ENCODE data around the gene KRTAP10-1.

Gene KRTAP10-1

DNA sequence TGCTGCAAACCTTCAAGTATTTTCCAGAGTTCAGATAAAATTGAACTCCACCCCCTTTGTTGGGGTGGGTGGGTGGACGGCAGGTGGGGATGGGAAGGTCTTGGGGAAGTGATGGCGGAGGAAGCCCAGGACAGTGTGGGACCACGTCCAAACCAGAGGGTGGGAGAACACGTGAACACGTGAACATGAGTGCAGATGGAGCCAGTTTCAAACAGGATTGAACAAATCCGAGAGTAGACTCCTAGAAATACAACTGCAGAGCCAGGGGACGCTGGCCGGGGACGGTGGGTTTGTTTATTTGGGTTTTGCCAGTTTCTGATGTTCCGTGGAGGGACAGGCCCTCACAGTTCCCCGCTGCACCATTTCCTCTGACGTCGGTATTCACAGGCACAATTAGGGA is 8.4 kb upstream of the KRTAP10-1 start:
- DNase-seq (ENCODE audit: low spot score), result no peak

DNA sequence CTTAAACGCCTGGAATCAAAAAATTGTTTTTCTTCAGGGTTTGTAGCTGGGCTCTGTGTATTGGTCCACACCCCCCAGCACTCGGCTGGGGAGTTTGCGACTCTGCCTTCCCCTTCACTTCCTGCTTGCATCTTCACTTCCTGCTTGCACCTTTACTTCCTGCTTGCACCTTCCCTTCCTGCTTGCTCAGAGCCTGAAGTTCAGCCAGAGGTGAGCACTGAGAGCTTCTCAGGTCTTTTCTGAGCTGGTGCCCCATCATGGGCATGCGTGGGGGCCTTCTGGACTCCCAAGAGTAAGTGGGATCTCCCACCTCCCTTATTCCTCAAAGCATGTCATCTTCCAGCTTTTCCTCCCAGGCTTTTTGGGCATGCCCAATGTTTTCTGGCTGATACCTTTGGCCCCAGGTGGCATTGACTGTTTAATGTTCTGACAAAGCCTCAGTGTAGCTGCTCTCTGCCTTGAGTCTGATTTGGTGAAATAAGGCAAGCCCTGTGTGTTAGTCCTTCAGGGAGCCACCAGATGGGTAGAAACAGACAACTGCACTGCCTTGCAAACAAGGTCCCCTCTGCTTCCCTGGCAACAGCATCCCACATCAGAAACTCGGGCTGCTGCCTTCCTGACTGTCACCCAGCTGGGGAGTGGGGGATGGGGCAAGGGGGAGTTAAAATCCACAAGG is 7.8 kb upstream of the KRTAP10-1 start:
- DNase-seq (ENCODE audit: low spot score), result no peak

DNA sequence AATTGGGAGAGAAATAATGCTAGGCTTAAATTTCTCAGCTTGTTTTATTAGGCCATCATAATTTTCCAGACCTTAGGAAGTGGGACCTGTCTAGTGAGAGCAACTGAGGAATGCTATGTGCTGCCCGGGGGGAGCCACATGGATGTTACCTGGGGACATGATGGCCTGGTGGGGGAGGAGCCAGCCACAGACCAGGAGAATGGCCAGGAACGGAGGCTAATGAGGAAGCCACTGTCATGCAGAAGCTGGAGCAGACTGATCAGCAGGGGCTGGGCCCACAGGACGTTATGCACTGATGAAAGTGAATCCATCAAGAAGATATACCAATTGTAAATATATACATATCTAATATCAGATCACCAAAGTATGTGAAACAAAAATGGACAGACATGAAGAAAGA is 4.6 kb upstream of the KRTAP10-1 start:
- no peak for DNase-seq (ENCODE audit: low spot score)

DNA sequence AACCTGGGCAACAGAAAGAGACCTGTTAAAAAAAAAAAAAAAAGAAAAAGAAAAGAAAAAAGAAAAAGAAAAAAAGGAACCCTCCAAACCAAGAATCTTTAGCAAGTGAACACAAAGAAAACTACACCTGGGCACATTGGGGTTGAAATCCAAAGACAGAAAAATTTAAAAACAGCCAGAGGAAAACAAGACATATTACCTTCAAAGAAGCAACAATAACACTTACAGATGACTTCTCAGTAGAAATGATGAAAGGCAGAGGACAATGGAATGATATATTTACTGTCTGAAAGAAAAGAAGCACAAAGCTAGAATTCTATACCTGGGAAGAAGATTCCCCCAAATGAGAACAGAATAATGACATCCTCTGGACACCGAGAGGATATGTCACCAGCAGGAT is 2.7 kb upstream of the KRTAP10-1 start:
- no peak for DNase-seq (ENCODE audit: low spot score)

DNA sequence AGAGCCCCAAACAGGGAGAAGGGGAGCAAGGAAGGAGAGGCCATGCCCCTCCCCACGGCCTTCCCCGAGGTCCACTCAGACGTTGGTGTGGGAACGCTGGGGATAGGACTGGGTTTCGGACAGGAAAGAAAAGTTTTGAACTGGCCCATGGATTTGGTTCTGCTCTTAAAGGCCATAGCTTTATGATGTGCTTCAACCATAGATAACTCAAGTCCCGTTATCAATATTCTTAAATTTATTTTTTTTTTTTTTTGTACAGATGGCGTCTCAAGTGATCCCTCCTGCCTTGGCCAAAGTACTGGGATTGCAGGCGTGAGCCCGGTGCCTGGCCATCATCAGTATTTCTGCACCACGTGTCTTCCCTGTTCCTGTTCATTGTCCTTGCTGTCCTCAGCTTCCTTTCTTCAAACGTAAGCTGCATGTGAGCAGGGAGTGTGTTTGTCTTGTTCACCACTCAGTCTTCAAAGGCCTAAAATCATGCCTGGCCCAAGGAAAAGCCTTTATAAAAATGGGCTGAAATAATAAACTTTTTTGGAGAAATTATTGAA is 820 bp upstream of the KRTAP10-1 start:
- DNase-seq (ENCODE audit: low spot score), result no peak

DNA sequence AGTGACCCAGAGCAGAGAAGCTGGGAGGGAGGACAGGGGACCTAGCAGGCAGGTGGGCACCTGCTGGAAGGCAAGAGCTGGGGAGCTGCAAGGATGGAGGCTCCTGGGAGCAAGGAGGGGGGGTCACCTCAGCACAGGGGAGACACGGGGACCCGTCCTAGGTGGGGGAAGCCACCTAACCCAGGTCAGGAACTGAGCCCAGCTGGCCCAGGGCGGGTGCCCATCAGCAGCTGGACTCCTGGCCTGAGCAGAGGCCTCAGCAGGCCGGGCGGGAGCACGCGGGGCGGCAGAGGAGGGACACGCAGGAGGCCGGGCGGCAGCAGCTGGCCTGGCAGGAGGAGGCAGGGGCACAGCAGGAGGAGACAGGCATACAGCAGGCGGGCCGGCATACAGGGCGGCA is 949 bp downstream of the KRTAP10-1 start:
- no peak for DNase-seq (ENCODE audit: low spot score)

DNA sequence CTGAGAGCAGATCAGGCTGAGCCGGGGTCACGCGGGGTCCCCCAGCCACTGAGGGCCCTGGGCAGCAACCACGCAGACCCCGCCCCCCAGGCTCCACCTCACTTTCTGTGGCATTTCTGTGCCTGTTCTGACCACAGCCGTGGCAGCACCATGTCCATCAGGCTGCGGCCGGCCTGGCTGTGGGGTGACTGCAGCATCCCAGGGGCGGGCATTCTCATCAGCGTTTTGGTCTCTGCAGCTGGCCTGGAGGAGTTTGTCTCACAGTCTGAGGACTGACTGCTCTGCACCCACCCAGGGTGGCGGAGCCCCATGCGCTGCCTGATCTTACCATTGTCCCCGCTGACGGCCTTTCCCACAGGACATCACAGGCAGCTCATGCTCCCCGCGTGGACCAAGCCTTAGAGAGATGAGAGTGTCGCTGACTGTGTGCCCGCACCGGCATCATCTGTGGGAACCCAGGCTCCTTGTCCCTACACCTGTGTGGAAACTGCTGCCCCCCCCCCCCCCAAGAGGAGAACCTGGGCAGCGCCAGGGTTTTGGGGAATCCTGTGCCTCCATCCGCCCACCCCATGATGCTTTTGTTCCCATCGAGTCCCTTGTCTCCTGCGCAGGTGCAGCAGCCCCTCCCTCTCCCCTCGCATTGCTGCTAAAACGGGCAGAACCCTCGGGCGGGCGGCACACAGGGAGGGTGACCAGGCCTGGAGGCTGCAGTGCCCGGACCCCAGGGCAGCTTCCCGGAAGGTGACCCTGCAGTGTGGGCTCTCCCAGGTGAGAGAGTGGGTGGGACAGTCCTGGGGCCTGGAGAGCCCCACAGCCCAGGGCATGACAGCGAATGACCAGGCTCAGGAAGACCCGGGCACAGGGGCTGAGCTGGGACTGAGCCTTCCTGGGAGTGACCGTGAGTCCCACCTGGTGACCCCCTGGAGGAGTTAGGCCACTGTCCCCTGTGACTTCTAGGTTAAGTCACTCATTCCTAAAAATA is 1.8 kb downstream of the KRTAP10-1 start:
- DNase-seq (ENCODE audit: low spot score), result no peak

DNA sequence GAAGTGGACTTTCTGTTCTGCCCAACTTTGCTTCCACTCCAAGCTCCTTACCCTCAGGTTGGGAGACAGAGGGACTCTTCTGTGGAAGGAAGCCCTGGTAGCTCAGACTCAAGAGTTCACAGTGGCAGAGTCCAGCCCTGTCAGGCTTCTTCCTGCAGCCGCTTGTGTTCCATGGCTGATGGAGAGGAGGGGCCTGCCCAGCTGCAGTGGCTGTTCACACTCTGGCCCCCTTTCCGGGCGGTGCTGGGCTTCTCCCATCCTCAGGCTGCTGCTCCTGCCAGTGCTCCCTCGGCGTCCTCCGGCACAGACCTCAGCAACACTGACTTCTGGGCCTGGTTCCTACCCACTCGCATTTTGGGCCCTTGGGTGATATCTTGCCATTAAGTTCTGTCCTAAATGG is 4.0 kb downstream of the KRTAP10-1 start:
- no peak for DNase-seq (ENCODE audit: low spot score)

DNA sequence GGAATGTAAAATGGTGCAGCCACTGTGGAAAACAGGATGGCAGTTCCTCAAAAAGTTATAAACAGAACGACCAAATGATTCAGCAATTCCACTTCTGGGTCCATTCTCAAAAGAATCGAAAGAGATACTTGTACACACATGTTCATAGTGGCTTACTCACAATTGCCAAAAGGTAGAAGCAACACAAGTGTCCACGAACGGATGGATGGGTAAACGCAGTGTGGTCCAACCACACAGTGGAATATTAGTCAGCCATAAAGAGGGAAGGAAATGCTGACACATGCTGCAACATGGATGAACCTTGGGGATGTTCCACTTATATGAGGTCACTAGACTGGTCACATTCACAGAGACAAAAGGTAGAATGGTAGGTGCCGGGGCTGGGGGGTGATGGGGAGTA is 5.3 kb downstream of the KRTAP10-1 start:
- DNase-seq (ENCODE audit: low spot score), result no peak

DNA sequence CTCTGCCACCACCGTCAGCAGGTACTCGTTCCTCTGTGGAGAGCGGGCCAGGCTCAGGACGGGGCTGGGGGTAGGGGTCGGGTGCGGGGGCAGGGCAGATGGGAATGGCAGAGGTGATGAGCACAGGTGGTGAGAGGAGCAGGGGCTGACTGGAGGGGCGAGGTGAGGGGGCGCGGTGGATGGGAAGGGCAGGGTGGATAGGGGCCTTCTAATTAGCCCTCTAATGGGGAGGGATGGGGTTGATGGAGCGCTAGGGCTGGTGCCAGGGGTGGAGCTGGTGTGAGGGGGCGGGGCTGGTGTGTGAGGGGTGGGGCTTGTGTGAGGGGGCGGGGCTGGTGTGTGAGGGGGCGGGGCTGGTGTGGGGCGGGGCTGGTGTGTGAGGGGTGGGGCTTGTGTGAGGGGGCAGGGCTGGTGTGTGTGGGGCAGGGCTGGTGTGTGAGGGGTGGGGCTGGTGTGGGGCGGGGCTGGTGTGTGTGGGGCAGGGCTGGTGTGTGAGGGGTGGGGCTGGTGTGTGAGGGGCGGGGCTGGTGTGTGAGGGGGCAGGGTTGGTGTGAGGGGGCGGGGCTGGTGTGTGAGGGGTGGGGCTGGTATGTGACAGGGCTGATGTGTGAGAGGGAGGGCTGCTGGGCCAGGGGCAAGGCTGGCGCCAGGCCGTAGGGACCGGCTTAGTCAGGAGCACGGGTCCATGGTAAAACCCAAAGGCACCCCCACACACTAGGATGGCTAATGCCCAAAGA is 5.9 kb downstream of the KRTAP10-1 start:
- no peak for DNase-seq (ENCODE audit: low spot score)

DNA sequence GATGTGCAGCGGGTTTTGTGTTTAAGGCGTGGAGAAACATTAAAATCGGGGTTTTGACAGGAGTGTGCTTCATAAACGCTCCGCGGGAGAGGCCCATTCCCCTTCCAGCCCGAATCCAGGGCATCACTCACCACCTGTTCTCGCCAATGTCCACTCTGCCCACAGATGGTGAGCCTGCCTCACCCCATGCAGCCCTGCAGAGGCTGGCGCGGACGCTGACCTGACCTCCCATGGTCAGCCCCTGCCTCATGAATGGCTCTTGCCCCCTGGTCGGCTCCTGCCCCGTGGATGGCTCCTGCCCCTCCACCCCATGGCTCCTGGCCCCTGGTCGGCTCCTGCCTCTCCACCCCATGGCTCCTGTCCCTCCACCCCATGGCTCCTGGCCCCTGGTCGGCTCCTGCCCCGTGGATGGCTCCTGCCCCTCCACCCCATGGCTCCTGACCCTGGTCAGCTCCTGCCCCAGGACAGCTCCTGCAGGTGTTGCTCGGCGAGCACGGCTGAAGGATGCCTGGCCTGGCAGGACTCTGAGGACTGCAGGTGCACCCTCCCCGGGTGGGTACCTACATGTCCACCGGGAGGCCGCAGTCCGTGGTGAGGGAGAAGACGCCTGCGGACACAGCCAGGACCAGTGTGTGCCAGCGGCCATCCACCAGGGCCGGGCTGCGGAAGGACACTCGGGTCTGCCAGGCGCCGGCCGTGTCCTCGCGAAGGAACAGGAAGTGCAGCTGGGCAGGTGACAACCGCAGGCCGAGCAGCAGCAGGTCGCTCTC is 6.7 kb downstream of the KRTAP10-1 start:
- DNase-seq (ENCODE audit: low spot score), result no peak

DNA sequence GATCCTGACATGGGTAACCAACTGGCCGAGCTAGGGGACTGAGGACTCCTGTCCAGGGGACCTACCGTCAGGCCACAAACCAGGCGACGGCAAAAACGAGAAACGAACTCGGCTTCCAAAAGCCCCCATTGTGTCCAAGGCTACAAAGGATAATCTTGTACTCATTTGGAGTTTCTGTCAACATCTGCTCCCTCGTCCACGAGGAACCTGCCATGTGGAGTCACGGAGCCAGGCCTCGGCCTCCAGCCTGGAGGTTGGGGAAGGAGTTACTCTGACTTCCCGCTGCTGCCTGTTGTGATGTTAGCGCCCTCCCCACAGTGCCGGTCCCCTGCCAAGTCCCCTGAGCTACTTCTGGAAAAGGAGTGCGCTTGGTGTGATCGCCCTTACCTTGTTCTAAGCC is 7.3 kb downstream of the KRTAP10-1 start:
- no peak for DNase-seq (ENCODE audit: low spot score)

DNA sequence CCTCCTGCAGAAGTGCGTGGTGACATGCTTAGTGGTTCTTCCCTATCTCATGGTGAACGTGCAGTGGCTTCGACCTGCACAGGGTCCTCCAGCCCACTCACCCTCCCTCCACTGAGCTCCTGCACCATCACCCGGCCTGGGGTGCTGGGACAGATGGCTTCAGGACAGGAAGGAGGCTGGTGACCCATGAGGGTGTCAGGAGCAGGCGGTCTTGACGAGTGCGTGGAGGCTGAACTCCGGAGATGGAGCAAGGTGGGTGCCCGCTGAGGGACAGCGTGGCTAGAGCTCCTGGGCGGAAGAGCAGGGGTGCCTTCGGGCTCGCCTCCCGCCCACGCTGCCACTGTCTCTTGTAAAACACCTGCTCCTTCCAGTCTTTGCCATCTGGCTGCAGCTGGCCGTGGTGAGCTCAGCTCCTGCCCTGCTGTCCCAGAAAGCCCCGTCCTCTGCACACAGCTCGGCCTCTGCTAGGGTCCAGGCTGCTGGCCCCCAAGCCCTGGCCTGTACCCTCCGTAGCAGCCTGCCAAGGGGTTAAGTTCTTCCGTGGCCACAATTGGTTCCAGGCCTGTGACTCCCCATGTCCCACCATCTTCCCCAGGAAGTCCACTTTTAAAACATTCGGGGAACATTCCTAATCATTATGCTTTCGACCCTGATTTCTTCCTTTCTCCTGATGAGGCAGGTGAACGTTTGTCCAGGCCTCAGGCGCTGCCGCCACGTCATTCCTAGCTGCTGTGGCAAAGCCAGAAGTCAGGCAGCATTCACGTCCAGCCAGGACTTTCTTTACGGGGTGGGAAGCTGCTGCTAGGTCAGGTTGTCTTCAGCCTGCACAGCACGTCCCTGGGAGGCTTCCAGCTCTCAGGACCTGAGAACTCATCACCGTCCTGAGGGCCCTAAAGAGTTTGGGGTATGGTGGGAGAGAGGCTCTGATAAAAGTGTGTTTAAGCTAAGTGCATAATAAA is 8.1 kb downstream of the KRTAP10-1 start:
- DNase-seq (ENCODE audit: low spot score), result no peak

DNA sequence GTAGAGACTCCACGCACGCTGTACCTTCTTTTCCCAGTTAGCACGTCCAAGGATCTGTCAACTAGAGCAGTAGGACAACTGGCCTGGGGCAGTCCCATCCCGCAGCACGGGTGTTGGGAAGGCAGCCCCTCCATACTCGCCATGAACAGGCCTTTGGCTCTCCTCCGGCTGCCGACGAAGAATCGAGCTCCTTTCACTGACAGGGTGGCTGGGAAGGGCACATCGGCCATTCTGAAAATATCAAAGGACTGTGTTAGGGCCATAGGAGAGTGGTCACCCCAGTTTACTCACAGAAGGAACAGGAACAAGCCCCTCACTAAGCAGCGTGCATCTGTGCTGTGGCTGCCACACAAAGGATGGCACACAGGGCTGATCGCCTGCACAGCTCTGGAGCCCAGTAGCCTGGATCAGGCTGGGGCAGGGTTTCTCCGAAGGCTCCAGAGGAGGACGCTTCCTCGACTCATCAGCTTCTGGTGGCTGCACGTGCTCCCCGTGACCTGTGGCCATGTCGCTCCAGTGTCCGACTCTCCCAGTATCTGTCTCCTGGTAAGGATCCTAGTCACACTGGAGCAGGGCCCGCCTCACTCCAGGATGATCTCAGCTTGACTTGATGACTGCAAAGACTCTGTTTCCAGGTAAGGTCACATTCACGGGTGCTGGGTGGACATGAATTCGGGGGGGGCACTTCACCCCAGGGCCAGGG is 8.9 kb downstream of the KRTAP10-1 start:
- no peak for DNase-seq (ENCODE audit: low spot score)

DNA sequence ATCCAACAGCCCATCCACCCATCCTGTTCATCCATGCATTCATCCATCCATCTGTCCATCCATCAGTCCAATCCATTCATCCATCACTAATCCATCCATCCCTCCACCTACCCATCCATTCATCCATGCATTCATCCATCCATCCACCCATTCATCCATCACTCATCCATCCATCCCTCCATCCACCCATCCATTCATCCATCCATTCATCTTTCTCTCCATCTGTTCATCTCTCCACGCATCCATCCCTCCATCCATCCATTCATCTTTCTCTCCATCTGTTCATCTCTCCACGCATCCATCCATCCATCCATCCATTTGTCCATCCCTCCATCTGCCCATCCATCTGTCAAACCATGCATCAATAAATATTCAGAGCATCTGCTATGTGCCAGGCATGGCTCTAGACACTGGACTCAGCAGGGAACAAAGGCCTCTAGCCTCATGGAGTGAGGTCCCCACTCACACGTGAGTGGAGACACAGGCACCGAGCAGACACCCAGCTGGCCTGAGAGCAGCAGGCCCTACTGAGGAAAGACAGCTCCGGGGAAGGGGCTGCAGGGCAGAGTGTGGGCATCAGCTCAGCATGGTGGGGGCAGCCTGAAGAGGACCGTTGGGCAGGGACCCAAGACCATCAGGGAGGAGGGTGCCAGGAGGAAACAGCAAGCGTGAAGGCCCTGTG is 9.6 kb downstream of the KRTAP10-1 start:
- DNase-seq (ENCODE audit: low spot score), result no peak

DNA sequence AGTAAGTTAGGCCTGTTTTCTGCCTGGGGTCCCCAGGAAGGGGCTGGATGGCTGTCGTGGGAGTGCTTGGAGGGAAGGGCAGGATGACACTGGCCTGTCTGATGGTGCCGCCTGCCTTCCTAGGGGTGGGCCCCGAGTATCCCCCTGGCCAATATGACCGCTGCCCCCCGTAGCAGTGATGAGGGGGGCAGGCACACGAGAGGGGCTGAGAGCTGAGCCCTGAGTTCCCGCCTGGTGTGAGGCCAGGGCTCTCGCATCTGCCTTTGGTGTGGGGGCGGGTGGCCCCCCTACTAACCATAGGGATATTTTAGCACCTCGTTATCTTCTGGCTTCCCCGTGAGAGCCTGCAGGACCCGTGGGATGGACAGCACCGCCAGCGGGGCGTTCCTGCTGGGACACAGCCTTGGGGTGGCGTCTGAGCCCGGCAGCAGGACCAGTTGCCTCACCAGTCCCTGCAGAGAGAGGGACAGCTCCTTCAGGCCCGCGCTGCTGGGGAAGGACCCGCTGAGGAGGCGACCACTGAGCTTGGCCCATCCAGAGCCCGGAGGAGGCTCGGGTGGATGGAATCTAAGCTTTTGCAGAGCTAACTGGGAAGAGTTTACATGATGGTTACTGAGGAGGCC is 10.4 kb downstream of the KRTAP10-1 start:
- no peak for DNase-seq (ENCODE audit: low spot score)

DNA sequence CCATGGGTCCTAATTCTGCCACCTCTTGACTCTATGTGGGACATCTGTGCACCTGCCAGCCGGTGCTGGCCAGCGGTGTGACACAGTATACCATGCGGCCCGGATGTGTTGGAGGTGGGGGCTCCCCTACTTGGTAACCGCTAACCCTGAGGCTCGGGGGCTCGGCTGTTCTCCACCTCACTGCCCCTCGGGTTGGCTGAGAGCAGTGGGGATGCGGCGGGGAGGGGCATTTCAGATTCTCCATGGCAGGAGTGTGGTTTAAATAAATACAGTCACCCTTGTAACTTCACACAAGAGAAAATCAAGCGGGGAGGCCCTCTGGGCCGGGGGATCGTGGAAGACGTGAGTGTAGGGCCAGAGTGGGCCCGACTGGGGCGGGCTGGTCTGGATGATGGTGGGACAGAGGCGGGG is 11.0 kb downstream of the KRTAP10-1 start:
- DNase-seq (ENCODE audit: low spot score), result no peak

DNA sequence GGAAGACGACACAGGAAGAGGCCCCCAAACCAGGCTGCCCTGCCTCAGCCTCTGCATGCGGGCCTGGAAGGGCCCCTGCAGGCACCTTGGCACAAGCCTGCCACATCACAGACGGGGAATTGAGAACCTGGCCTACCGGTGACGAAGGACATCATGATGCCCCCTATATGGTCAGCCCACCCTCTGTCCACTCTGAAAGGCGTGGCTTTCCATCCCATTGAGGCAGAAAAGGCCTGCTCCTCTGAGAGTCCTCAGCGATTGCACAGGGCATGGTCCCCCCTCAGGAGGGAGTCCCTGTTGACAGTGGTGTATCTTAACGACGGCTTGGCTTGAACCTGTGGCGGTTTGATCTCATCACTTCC is 11.4 kb downstream of the KRTAP10-1 start:
- DNase-seq (ENCODE audit: low spot score), result no peak

All from Ammon's horn (tissue), 1 donor.